Esophagus (tissue), 2 donors: ENCODE data around the gene PLAC8. TPM values are rescaled to one million over a fixed set of nuclear protein-coding genes. Genes with fewer than 3 reads are reported as not detected.
A peak's percentile ranks its signal among the peaks of the same experiment; 100 is the strongest.
"Not testable (repeated sequence)": the region's sequence is repeated elsewhere in the genome, so short reads cannot be mapped to it uniquely, and the experiment has no call there.

Experiments used
- H3K27ac ChIP-seq, 2 donors: one replicate each; pipeline ENCODE4 v1.5.1; 2013; ENCODE audit warnings: low read depth in 2 of 2, mild to moderate bottlenecking in 2 of 2, inconsistent platforms in 1 of 2, low read length in 1 of 2, moderate library complexity in 1 of 2
- H3K27me3 ChIP-seq, 2 donors: one replicate each; pipeline ENCODE4 v1.6.1; 2013; ENCODE audit warnings: low read length in 2 of 2, control low read depth in 1 of 2, mild to moderate bottlenecking in 1 of 2; ENCODE audit not compliant: insufficient read depth in 2 of 2, control insufficient read depth in 1 of 2
- H3K36me3 ChIP-seq, 2 donors: one replicate each; pipeline ENCODE4 v1.6.1; 2013; ENCODE audit warnings: low read length in 1 of 2; ENCODE audit not compliant: control insufficient read depth in 2 of 2, insufficient read depth in 2 of 2
- H3K4me1 ChIP-seq, 2 donors: one replicate each; pipeline ENCODE4 v1.6.1; 2013; ENCODE audit warnings: low read length in 1 of 2; ENCODE audit not compliant: control insufficient read depth in 2 of 2, insufficient read depth in 2 of 2
- H3K4me3 ChIP-seq, 2 donors: one replicate each; pipeline ENCODE4 v1.5.1; 2013; ENCODE audit warnings: low read length in 2 of 2, mild to moderate bottlenecking in 2 of 2, low read depth in 1 of 2, moderate library complexity in 1 of 2
- H3K9me3 ChIP-seq, 2 donors: one replicate each; pipeline ENCODE4 v1.6.1; 2013; ENCODE audit warnings: mild to moderate bottlenecking in 2 of 2, low read depth in 1 of 2, low read length in 1 of 2, moderate library complexity in 1 of 2; ENCODE audit not compliant: control insufficient read depth in 2 of 2, insufficient read depth in 1 of 2
- WGBS, 2 donors: extraction: QIAGEN DNeasy Blood & Tissue Kit; methylation state at CpG; one replicate each; pipeline ENCODE4 v1.1.7; 2013; 5-methylcytosine and 5-hydroxymethylcytosine counted together
- polyA plus RNA-seq, 2 donors: library from polyadenylated mRNA; stranded (reverse); fragments of 200-250 nt; gene quantifications; one replicate each; pipeline ENCODE4 v1.2.3, GENCODE V29; 2013
- donor health status: healthy with polysubstance abuse.
- donor health status: Bipolar disorder and iron deficiency.

Gene PLAC8
- polyA plus RNA-seq, 2 donors = 49.1 to 88.4 TPM

DNA sequence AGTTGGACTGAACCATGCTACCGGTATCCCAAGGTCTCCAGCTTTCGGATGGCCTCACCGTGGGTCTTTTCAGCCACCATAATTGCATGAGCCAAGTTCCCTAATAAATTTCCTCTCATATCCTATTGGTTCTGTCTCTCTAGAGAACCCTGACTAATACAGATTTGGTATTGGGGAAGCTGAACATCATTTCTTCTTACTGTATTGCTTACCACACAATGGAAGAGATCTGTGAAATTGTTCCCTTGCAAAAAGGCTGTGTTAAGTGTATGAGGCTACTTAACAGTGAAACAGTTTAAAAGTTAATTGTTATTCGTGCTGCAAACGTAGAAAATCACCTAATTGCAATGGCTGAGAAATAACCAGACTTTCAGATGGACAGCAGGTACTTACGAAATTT, 34.0 kb downstream of the PLAC8 start:
- no peaks in the 10 kb centered on the region for H3K9me3 ChIP-seq
- H3K4me3 ChIP-seq = no peak overlapping the region
- no peaks in the 10 kb centered on the region for H3K27me3 ChIP-seq
- H3K36me3 ChIP-seq = no peaks in the 10 kb centered on the region
- H3K4me1 ChIP-seq = peaks cover 0 to 3% of the 10 kb centered on the region in 2 donors
- WGBS, 2 donors = 92 to 94% methylated on average over 6 of the region's 6 CpGs
- no peak overlapping the region for H3K27ac ChIP-seq

DNA sequence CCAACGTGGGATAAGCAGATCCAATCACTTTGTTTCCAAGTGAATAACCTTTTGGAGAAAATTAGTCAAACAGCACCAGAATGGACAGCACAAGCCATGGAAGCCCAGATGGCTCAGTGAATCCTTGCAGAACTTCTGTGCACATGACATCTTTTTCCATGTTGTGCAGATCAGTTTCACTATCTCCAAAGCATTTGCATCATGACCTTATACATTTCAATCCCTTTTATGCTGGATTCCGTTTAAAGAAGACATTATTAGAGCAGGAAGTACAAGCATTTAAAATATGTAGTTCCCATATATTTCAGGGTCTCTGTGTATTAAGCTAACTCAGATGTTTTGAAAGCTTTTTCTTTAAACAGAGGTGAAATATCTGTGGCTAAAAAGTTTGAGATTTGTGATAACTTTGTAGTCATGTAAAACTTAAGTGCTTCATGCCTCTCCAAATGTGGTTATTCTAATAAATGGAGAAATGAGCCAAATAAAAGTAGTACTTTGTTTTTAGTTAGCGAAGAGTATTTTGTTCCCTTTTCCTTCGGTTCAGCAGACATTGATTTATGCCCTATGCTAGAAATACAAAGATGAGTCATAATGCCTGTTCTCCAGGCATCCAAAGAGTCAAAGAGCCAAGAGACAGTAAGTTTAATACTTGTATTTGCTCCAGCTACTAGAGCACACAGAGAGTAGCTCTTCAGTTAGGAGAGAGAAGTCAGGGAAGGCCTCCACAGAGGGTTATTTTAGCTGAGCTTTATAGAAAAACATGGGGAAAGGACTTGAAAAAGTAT, 39.0 kb downstream of the PLAC8 start:
- Histone ChIP-seq H3K27ac (peak overlapping the region in 1 of 2 donors; percentile 48), H3K36me3 (no peaks in the 10 kb centered on the region), H3K4me3 (no peak overlapping the region), H3K27me3 (no peaks in the 10 kb centered on the region), H3K4me1 (no peaks in the 10 kb centered on the region), H3K9me3 (no peaks in the 10 kb centered on the region)
- WGBS, 2 donors = 52 to 54% methylated on average over 4 of the region's 4 CpGs

- H3K4me1 ChIP-seq, H3K9me3 ChIP-seq, H3K36me3 ChIP-seq, H3K4me3 ChIP-seq, H3K27me3 ChIP-seq: not testable (repeated sequence)
- peak overlapping the region in 1 of 2 donors; percentile 20 for H3K27ac ChIP-seq
- whole genome bisulfite sequencing, 2 donors = 84 to 89% methylated on average over 7 of the region's 7 CpGs
These were observed 39.7 kb downstream of the PLAC8 start for GRCh38 chr4:83074783-83075182.

- whole genome bisulfite sequencing, 2 donors = 72 to 73% methylated on average over 8 to 10 of the region's 10 CpGs
- Histone ChIP-seq H3K9me3 (no peaks in the 10 kb centered on the region), H3K36me3 (no peaks in the 10 kb centered on the region), H3K27ac (no peak overlapping the region), H3K27me3 (no peaks in the 10 kb centered on the region), H3K4me3 (no peak overlapping the region), H3K4me1 (no peaks in the 10 kb centered on the region)
These were observed 40.3 kb downstream of the PLAC8 start for GRCh38 chr4:83074086-83074704.

DNA sequence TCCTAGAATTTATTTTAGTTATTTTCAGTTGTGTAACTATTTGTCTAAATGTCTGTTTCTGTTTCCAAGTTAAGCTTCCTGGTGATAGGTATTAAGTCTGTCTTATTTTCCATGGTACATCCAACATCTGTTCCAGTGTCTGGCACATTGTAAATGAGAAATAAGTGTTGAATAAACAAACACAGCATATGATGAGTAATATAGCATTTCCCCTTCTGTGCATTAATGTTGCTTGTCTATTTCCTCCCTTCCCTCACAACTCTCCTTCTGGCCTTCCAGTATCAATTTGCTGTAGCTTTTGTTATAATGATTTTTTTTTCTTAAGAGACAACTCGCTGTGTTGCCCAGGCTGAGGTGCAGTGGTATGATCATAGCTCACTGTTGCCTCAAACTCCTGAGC, 43.4 kb downstream of the PLAC8 start:
- Histone ChIP-seq H3K4me1 (no peaks in the 10 kb centered on the region), H3K4me3 (no peak overlapping the region), H3K9me3 (no peaks in the 10 kb centered on the region), H3K27me3 (no peaks in the 10 kb centered on the region), H3K27ac (peak overlapping the region in 1 of 2 donors; percentile 57), H3K36me3 (peaks cover 0 to 4% of the 10 kb centered on the region in 2 donors)
- WGBS, 2 donors = 86 to 95% methylated on average over 1 of the region's 1 CpG

DNA sequence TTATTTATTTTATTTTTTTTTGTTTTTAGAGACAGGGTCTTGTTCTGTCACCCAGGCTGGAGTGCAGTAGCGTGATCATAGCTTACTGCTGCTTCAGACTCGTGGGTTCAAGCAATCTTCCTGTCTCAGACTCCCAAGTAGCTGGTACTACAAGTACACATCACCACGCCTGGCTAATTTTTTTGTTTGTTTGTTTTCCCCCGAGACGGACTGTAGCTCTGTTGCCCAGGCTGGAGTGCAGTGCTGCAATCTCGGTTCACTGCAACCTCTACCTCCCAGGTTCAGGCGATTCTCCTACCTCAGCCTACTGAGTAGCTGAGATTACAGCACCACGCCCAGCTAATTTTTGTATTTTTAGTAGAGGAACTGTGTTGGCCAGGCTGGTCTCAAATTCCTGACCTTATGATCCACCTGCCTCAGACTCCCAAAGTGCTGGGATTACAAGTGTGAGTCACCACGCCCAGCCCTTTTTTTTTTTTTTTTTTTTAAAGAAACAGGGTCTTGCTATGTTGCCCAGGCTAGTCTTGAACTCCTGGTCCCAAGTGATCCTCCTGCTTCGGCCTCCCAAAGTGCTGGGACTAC, 47.4 kb downstream of the PLAC8 start:
- 79 to 84% methylated on average over 10 of the region's 10 CpGs for WGBS, 2 donors
- Histone ChIP-seq H3K27me3 (no peaks in the 10 kb centered on the region), H3K4me3 (no peak overlapping the region), H3K4me1 (no peaks in the 10 kb centered on the region), H3K27ac (no peak overlapping the region), H3K36me3 (peaks cover 4 to 8% of the 10 kb centered on the region in 2 donors), H3K9me3 (no peaks in the 10 kb centered on the region)

GRCh38 chr4:83065266-83065665, 49.3 kb downstream of the PLAC8 start:
- H3K27ac ChIP-seq = no peak overlapping the region
- no peak overlapping the region for H3K4me3 ChIP-seq
- 86 to 97% methylated on average over 1 of the region's 1 CpG for WGBS, 2 donors
- no peaks in the 10 kb centered on the region for H3K4me1 ChIP-seq
- no peaks in the 10 kb centered on the region for H3K9me3 ChIP-seq
- no peaks in the 10 kb centered on the region for H3K27me3 ChIP-seq
- H3K36me3 ChIP-seq = peaks cover 4 to 8% of the 10 kb centered on the region in 2 donors

DNA sequence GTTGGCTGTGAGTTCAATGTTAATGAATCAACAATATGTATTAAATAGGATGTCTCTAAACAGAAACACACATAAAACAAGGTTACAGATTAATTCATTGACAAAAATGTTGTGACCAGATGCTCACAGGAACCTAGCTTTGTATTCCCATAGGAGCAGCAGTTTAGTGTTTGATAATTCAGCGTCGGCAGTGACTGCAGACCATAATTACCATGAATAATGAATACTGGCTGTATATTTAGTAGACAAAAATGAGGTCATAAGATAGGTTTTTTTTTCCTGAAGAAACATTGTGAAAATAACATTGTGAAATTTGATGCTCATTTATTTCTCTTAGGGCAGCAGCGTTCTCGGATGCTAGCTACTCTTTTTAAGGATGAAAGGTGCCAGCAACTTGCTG, 51.8 kb downstream of the PLAC8 start:
- H3K4me1 ChIP-seq = no peaks in the 10 kb centered on the region
- WGBS, 2 donors = 88 to 89% methylated on average over 4 of the region's 4 CpGs
- no peak overlapping the region for H3K4me3 ChIP-seq
- H3K36me3 ChIP-seq = peaks cover 4 to 10% of the 10 kb centered on the region in 2 donors
- no peaks in the 10 kb centered on the region for H3K27me3 ChIP-seq
- H3K9me3 ChIP-seq = no peaks in the 10 kb centered on the region
- H3K27ac ChIP-seq = no peak overlapping the region

DNA sequence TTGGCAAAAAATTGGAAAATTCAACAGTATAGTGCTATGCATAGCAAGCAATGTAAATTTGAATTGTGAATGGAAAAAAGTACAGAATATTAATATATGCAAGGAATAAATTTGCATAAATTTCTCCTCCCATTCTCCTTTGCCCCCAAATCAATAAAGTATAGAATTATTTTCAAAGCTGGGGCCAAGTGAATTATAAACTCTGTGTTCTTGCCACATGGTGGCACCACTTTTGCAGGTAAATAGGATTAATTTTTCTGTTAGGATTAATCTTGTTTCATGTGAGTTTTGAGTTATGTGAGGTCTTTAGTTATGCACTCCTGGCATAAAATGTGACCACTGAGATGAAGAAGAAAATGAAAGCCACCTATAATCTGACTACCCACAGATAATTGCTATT, 59.6 kb downstream of the PLAC8 start:
- Histone ChIP-seq H3K9me3 (no peaks in the 10 kb centered on the region), H3K4me1 (no peaks in the 10 kb centered on the region), H3K4me3 (no peak overlapping the region), H3K36me3 (peaks cover 5 to 7% of the 10 kb centered on the region in 2 donors), H3K27me3 (no peaks in the 10 kb centered on the region), H3K27ac (no peak overlapping the region)
